ENCODE measurements around the gene RPN1. TPM values are rescaled to one million over a fixed set of nuclear protein-coding genes. Genes with fewer than 3 reads are reported as not detected.

The RPN1 gene
- total RNA-seq, 1 donor, result 473 TPM

- Histone ChIP-seq H3K27ac (ENCODE audit: low read depth, low read length) (peak overlapping the region; percentile 66), H2AFZ (ENCODE audit: low read length) (no peak overlapping the region), H3K27me3 (ENCODE audit: insufficient read depth, low read length) (no peaks in the 10 kb centered on the region), H3K9me3 (ENCODE audit: low read depth, low read length) (no peaks in the 10 kb centered on the region), H3K4me1 (ENCODE audit: insufficient read depth, low read length) (peaks cover 26% of the 10 kb centered on the region), H4K20me1 (ENCODE audit: insufficient read depth, low read length) (peaks cover 4% of the 10 kb centered on the region), H3K4me3 (ENCODE audit: insufficient read depth, low read length) (peak overlapping the region; percentile 80), H3K4me2 (ENCODE audit: insufficient read depth, low read length) (peak overlapping the region; percentile 89), H3K36me3 (ENCODE audit: insufficient read depth, low read length) (peaks cover 33% of the 10 kb centered on the region), H3K79me2 (ENCODE audit: insufficient read depth, low read length) (peaks cover 56% of the 10 kb centered on the region)
- TF ChIP-seq CTCF (IDR thresholded peaks at IDR 0.05; ENCODE audit: extremely low read depth, low read depth, low read length), result no peak
- DNase-seq (ENCODE audit: insufficient read length, low spot score, missing footprints), result no peak
Observed at GRCh38 chr3:128618398-128618726, 32.3 kb downstream of the RPN1 start.

GRCh38 chr3:128617557-128618397 lies 32.8 kb downstream of the RPN1 start:
- no peaks in the 10 kb centered on the region for H3K9me3 ChIP-seq (ENCODE audit: low read depth, low read length)
- no peak for TF ChIP-seq CTCF (IDR thresholded peaks at IDR 0.05; ENCODE audit: extremely low read depth, low read depth, low read length)
- peak overlapping the region; percentile 66 for H3K27ac ChIP-seq (ENCODE audit: low read depth, low read length)
- peaks cover 4% of the 10 kb centered on the region for H4K20me1 ChIP-seq (ENCODE audit: insufficient read depth, low read length)
- H3K27me3 ChIP-seq (ENCODE audit: insufficient read depth, low read length), result no peaks in the 10 kb centered on the region
- peak; percentile 99 for DNase-seq (ENCODE audit: insufficient read length, low spot score, missing footprints)
- H3K4me2 ChIP-seq (ENCODE audit: insufficient read depth, low read length), result peak overlapping the region; percentile 90
- peak overlapping the region; percentile 68 for H2AFZ ChIP-seq (ENCODE audit: low read length)
- H3K36me3 ChIP-seq (ENCODE audit: insufficient read depth, low read length), result peaks cover 33% of the 10 kb centered on the region
- peaks cover 53% of the 10 kb centered on the region for H3K79me2 ChIP-seq (ENCODE audit: insufficient read depth, low read length)
- H3K4me1 ChIP-seq (ENCODE audit: insufficient read depth, low read length), result peaks cover 26% of the 10 kb centered on the region
- H3K4me3 ChIP-seq (ENCODE audit: insufficient read depth, low read length), result peak overlapping the region; percentile 80

GRCh38 chr3:128617270-128617556 lies 33.4 kb downstream of the RPN1 start:
- TF ChIP-seq CTCF (IDR thresholded peaks at IDR 0.05; ENCODE audit: extremely low read depth, low read depth, low read length), result no peak
- Histone ChIP-seq H3K27ac (ENCODE audit: low read depth, low read length) (peak overlapping the region; percentile 66), H3K79me2 (ENCODE audit: insufficient read depth, low read length) (peaks cover 50% of the 10 kb centered on the region), H3K36me3 (ENCODE audit: insufficient read depth, low read length) (peaks cover 30% of the 10 kb centered on the region), H3K27me3 (ENCODE audit: insufficient read depth, low read length) (no peaks in the 10 kb centered on the region), H2AFZ (ENCODE audit: low read length) (peak overlapping the region; percentile 24), H3K9me3 (ENCODE audit: low read depth, low read length) (no peaks in the 10 kb centered on the region), H3K4me3 (ENCODE audit: insufficient read depth, low read length) (peak overlapping the region; percentile 80), H3K4me1 (ENCODE audit: insufficient read depth, low read length) (peaks cover 26% of the 10 kb centered on the region), H3K4me2 (ENCODE audit: insufficient read depth, low read length) (peak overlapping the region; percentile 90), H4K20me1 (ENCODE audit: insufficient read depth, low read length) (peaks cover 2% of the 10 kb centered on the region)
- no peak for DNase-seq (ENCODE audit: insufficient read length, low spot score, missing footprints)

- Histone ChIP-seq H2AFZ (ENCODE audit: low read length) (peak overlapping the region; percentile 24), H4K20me1 (ENCODE audit: insufficient read depth, low read length) (no peaks in the 10 kb centered on the region), H3K79me2 (ENCODE audit: insufficient read depth, low read length) (peaks cover 45% of the 10 kb centered on the region), H3K27me3 (ENCODE audit: insufficient read depth, low read length) (no peaks in the 10 kb centered on the region), H3K4me2 (ENCODE audit: insufficient read depth, low read length) (peak overlapping the region; percentile 90), H3K36me3 (ENCODE audit: insufficient read depth, low read length) (peaks cover 25% of the 10 kb centered on the region), H3K4me3 (ENCODE audit: insufficient read depth, low read length) (peak overlapping the region; percentile 80), H3K27ac (ENCODE audit: low read depth, low read length) (peak overlapping the region; percentile 66), H3K4me1 (ENCODE audit: insufficient read depth, low read length) (peaks cover 26% of the 10 kb centered on the region), H3K9me3 (ENCODE audit: low read depth, low read length) (no peaks in the 10 kb centered on the region)
- no peak for DNase-seq (ENCODE audit: insufficient read length, low spot score, missing footprints)
- TF ChIP-seq CTCF (IDR thresholded peaks at IDR 0.05; ENCODE audit: extremely low read depth, low read depth, low read length), result no peak
Observed at GRCh38 chr3:128616516-128617269, 33.9 kb downstream of the RPN1 start.

Measured in osteoblast (primary cell).